Thyroid gland (tissue), 4 donors: Measurements from ENCODE around the gene NAXE. TPM values are rescaled to one million over a fixed set of nuclear protein-coding genes. Genes with fewer than 3 reads are reported as not detected.
A peak's percentile ranks its signal among the peaks of the same experiment; 100 is the strongest.

Experiments used
- DNase-seq, 2 donors: peaks; one replicate each; pipeline ENCODE4 v3.0.0-alpha.2; 2019
- H3K27ac ChIP-seq, 3 donors: fragments of 200-600 bp; sonication (generic); 1 replicate in 2 of 3; 2 replicates in 1 of 3; pipeline ENCODE4 v1.5.1; 2016 to 2019; ENCODE audit warnings: mild to moderate bottlenecking in 1 of 3, moderate library complexity in 1 of 3
- H3K27me3 ChIP-seq: fragments of 200-600 bp; sonication (generic); one replicate; pipeline ENCODE4 v1.5.1; 2019
- H3K36me3 ChIP-seq, 2 donors: fragments of 200-600 bp; sonication (generic); one replicate each; pipeline ENCODE4 v1.5.1; 2016 to 2019
- H3K4me1 ChIP-seq, 2 donors: fragments of 200-600 bp; sonication (generic); one replicate each; pipeline ENCODE4 v1.5.1; 2017 to 2019
- H3K4me3 ChIP-seq, 3 donors: fragments of 200-600 bp; sonication (generic); replicated peaks in 1 of 3; 1 replicate in 2 of 3; 2 replicates in 1 of 3; pipeline ENCODE4 v1.5.1; 2016; ENCODE audit warnings: mild to moderate bottlenecking in 1 of 3
- H3K9me3 ChIP-seq: fragments of 200-600 bp; sonication (generic); one replicate; pipeline ENCODE4 v1.5.1; 2017
- CTCF ChIP-seq, 6 experiments: fragments of 200-600 bp in 3 of 6; fragments of 450-650 bp in 3 of 6; sonication (generic) in 3 of 6; IDR thresholded peaks; one replicate each; pipeline ENCODE4 v1.5.1; 2016 to 2019; ENCODE audit warnings: antibody characterized with exemption in 6 of 6, mild to moderate bottlenecking in 2 of 6, inconsistent platforms in 1 of 6, moderate library complexity in 1 of 6
- POLR2A ChIP-seq, 2 donors: fragments of 450-650 bp; IDR thresholded peaks; one replicate each; pipeline ENCODE4 v1.6.1; 2017; ENCODE audit warnings: antibody characterized with exemption in 2 of 2, mild to moderate bottlenecking in 2 of 2, moderate library complexity in 1 of 2
- WGBS, 2 donors: methylation state at CpG; one replicate each; pipeline ENCODE4 v1.1.5; 2017; 5-methylcytosine and 5-hydroxymethylcytosine counted together
- intact Hi-C: fragments of 100-400 bp; cut with DNase I; formaldehyde crosslinking; loops from one replicate; pipeline ENCODE4 v1.15.1; 2023
- total RNA-seq, 4 donors: library from RNA; depleted of rRNA; stranded (reverse); fragments of >200 nt; gene quantifications; one replicate each; pipeline ENCODE4 v1.2.3, GENCODE V29; 2016

NAXE gene
- total RNA-seq, 4 donors from 2014 or later = 69.1 to 176 (median 117) TPM

GRCh38 chr1:156565519-156565918 lies 26.1 kb upstream of the NAXE start:
- intact Hi-C loops = no loop called here
- 83 to 91% methylated on average over 2 of the region's 2 CpGs for WGBS, 2 donors
- DNase-seq = no peak

GRCh38 chr1:156566436-156566835 lies 25.1 kb upstream of the NAXE start:
- no peaks in the 10 kb centered on the region for H3K27me3 ChIP-seq
- no peak for DNase-seq
- 87 to 98% methylated on average over 4 of the region's 4 CpGs for WGBS, 2 donors
- H3K4me1 ChIP-seq = no peaks in the 10 kb centered on the region
- TF ChIP-seq POLR2A (IDR thresholded peaks at IDR 0.05) = no peak
- TF ChIP-seq CTCF (IDR thresholded peaks at IDR 0.05) = no peak
- H3K9me3 ChIP-seq = no peaks in the 10 kb centered on the region
- no peak overlapping the region for H3K27ac ChIP-seq
- no peak overlapping the region for H3K4me3 ChIP-seq
- intact Hi-C loops = no loop called here
- no peaks in the 10 kb centered on the region for H3K36me3 ChIP-seq

More at GRCh38 chr1:156565519-156565918, 26.1 kb upstream of the NAXE start:
- Histone ChIP-seq H3K36me3 (no peaks in the 10 kb centered on the region), H3K27me3 (no peaks in the 10 kb centered on the region), H3K27ac (no peak overlapping the region), H3K9me3 (no peaks in the 10 kb centered on the region), H3K4me1 (no peaks in the 10 kb centered on the region), H3K4me3 (no peak overlapping the region)
- TF ChIP-seq CTCF (IDR thresholded peaks at IDR 0.05) (no peak), POLR2A (IDR thresholded peaks at IDR 0.05) (no peak)

- H3K9me3 ChIP-seq = no peaks in the 10 kb centered on the region
- no peaks in the 10 kb centered on the region for H3K27me3 ChIP-seq
- TF ChIP-seq POLR2A (IDR thresholded peaks at IDR 0.05) (no peak), CTCF (IDR thresholded peaks at IDR 0.05) (no peak)
- no peaks in the 10 kb centered on the region for H3K36me3 ChIP-seq
- intact Hi-C loops = no loop called here
- H3K4me3 ChIP-seq = no peak overlapping the region
- WGBS, 2 donors = 29 to 34% methylated on average over 4 of the region's 4 CpGs
- H3K27ac ChIP-seq = no peak overlapping the region
- peaks cover 5 to 9% of the 10 kb centered on the region in 2 donors for H3K4me1 ChIP-seq
- DNase-seq = no peak
These were observed 20.2 kb upstream of the NAXE start for GRCh38 chr1:156571261-156571852.

- intact Hi-C loops = no loop called here
- TF ChIP-seq CTCF (IDR thresholded peaks at IDR 0.05) (no peak), POLR2A (IDR thresholded peaks at IDR 0.05) (no peak)
- no peak within 1 kb of the TSS for H3K27ac ChIP-seq
- peak within 1 kb of the TSS in 1 of 3 donors; percentile 8 for H3K4me3 ChIP-seq
- DNase-seq = peak; percentile 82 to 90
- H3K4me1 ChIP-seq = peaks cover 5 to 9% of the 10 kb centered on the region in 2 donors
- WGBS, 2 donors = 1% methylated on average over 25 to 30 of the region's 38 CpGs
- H3K9me3 ChIP-seq = no peaks in the 10 kb centered on the region
- no peaks in the 10 kb centered on the region for H3K27me3 ChIP-seq
- H3K36me3 ChIP-seq = no peaks in the 10 kb centered on the region
These were observed 19.5 kb upstream of the NAXE start, which contains the start of gene IQGAP3 for GRCh38 chr1:156571919-156572662. Gene IQGAP3 (minus strand): TSS chr1:156572565. CDS start chr1:156572529, 36 bp downstream.

GRCh38 chr1:156572663-156573018 lies 18.9 kb upstream of the NAXE start:
- Histone ChIP-seq H3K36me3 (no peaks in the 10 kb centered on the region), H3K9me3 (no peaks in the 10 kb centered on the region), H3K4me3 (no peak overlapping the region), H3K27ac (no peak overlapping the region), H3K4me1 (peaks cover 5 to 9% of the 10 kb centered on the region in 2 donors), H3K27me3 (no peaks in the 10 kb centered on the region)
- 37% methylated on average over 10 of the region's 10 CpGs for WGBS, 2 donors
- no peak for DNase-seq
- TF ChIP-seq CTCF (IDR thresholded peaks at IDR 0.05) (no peak), POLR2A (IDR thresholded peaks at IDR 0.05) (no peak)
- intact Hi-C loops = no loop called here
